ENCODE data around the gene HLA-DOB. TPM values are rescaled to one million over a fixed set of nuclear protein-coding genes. Genes with fewer than 3 reads are reported as not detected.

HLA-DOB gene
- polyA plus RNA-seq, 1 donor from 2014 or later = not detected

DNA sequence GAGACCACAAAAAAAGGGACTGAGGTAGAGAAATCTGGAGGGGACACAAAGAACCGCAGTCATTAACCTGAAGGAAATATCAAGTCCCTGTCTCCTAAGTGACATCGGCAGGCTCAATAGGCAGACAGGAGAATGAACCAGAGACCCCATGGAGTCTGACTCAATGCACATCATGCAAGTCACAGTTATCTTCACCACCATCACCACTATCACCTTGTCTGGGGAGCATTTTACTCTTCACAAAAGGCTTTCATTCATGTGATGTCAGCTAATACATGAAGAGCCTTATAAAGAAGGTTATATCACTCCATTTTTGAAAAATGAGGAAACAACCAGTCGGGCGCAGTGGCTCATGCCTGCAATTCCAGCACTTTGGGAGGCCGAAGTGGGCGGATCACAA, 32.3 kb upstream of the HLA-DOB start:
- no peak overlapping the region for H3K4me3 ChIP-seq (ENCODE audit: low read length)
- no peaks in the 10 kb centered on the region for H3K9me2 ChIP-seq (ENCODE audit: insufficient read depth, low read length)
- H3K79me2 ChIP-seq (replicated peaks; ENCODE audit: insufficient read depth, low read length) = no peaks in the 10 kb centered on the region
- no peaks in the 10 kb centered on the region for H4K20me1 ChIP-seq (ENCODE audit: insufficient read depth)
- H3K9me3 ChIP-seq (ENCODE audit: low read length) = no peaks in the 10 kb centered on the region
- TF ChIP-seq EZH2 (IDR thresholded peaks at IDR 0.05; ENCODE audit: borderline replicate concordance, insufficient read depth, low read length, poor library complexity, severe bottlenecking) (no peak), SMC3 (conservative IDR thresholded peaks at IDR 0.05; ENCODE audit: poor library complexity) (no peak), EP300 (conservative IDR thresholded peaks at IDR 0.05; ENCODE audit: poor library complexity, severe bottlenecking) (no peak), TAF1 (IDR thresholded peaks at IDR 0.05; ENCODE audit: low read depth) (no peak), MXI1 (conservative IDR thresholded peaks at IDR 0.05; ENCODE audit: poor library complexity, severe bottlenecking) (no peak), POLR2AphosphoS5 (IDR thresholded peaks at IDR 0.05) (no peak), RAD21 (conservative IDR thresholded peaks at IDR 0.05) (no peak)
- TF ChIP-seq, protein P1, sequence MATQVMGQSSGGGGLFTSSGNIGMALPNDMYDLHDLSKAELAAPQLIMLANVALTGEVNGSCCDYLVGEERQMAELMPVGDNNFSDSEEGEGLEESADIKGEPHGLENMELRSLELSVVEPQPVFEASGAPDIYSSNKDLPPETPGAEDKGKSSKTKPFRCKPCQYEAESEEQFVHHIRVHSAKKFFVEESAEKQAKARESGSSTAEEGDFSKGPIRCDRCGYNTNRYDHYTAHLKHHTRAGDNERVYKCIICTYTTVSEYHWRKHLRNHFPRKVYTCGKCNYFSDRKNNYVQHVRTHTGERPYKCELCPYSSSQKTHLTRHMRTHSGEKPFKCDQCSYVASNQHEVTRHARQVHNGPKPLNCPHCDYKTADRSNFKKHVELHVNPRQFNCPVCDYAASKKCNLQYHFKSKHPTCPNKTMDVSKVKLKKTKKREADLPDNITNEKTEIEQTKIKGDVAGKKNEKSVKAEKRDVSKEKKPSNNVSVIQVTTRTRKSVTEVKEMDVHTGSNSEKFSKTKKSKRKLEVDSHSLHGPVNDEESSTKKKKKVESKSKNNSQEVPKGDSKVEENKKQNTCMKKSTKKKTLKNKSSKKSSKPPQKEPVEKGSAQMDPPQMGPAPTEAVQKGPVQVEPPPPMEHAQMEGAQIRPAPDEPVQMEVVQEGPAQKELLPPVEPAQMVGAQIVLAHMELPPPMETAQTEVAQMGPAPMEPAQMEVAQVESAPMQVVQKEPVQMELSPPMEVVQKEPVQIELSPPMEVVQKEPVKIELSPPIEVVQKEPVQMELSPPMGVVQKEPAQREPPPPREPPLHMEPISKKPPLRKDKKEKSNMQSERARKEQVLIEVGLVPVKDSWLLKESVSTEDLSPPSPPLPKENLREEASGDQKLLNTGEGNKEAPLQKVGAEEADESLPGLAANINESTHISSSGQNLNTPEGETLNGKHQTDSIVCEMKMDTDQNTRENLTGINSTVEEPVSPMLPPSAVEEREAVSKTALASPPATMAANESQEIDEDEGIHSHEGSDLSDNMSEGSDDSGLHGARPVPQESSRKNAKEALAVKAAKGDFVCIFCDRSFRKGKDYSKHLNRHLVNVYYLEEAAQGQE (IDR thresholded peaks at IDR 0.05; ENCODE audit: borderline replicate concordance) = no peak
- TF ChIP-seq, protein P2, sequence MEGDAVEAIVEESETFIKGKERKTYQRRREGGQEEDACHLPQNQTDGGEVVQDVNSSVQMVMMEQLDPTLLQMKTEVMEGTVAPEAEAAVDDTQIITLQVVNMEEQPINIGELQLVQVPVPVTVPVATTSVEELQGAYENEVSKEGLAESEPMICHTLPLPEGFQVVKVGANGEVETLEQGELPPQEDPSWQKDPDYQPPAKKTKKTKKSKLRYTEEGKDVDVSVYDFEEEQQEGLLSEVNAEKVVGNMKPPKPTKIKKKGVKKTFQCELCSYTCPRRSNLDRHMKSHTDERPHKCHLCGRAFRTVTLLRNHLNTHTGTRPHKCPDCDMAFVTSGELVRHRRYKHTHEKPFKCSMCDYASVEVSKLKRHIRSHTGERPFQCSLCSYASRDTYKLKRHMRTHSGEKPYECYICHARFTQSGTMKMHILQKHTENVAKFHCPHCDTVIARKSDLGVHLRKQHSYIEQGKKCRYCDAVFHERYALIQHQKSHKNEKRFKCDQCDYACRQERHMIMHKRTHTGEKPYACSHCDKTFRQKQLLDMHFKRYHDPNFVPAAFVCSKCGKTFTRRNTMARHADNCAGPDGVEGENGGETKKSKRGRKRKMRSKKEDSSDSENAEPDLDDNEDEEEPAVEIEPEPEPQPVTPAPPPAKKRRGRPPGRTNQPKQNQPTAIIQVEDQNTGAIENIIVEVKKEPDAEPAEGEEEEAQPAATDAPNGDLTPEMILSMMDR (IDR thresholded peaks at IDR 0.05; ENCODE audit: poor library complexity, severe bottlenecking) = no peak
- no peaks in the 10 kb centered on the region for H3F3A ChIP-seq (ENCODE audit: insufficient read depth, low read length, poor library complexity, severe bottlenecking)
- no peak overlapping the region for H3K27ac ChIP-seq (ENCODE audit: low read length)
- no peak overlapping the region for H2AFZ ChIP-seq (ENCODE audit: low read depth, low read length)
- H3K9ac ChIP-seq (ENCODE audit: low read length) = no peak overlapping the region
- H3K27me3 ChIP-seq (ENCODE audit: insufficient read depth, low read depth, low read length) = peaks cover 58% of the 10 kb centered on the region
- no peaks in the 10 kb centered on the region for H3K36me3 ChIP-seq (ENCODE audit: insufficient read depth, low read length)
- no peak overlapping the region for H3K4me2 ChIP-seq (ENCODE audit: low read length)

DNA sequence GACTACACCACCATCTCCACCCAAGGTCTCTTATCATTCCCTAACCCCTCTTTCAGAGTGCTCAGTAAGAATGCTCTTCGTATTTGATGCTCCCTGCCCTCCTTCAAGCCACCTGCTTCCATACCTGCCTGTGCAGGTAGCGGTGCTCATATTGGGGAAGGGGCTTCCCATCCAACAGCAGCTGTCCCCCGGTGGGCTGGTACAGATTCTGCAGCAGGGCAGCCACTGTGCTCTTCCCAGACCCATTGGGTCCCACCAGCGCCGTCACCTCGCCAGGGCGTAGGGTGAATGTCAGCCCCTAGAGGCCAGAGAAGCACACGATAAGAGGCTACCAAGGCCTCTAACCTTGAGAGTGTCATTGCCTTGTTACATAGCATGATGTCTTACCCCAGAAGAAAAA, 31.0 kb upstream of the HLA-DOB start:
- Histone ChIP-seq H3K9me2 (ENCODE audit: insufficient read depth, low read length) (no peaks in the 10 kb centered on the region), H3K36me3 (ENCODE audit: insufficient read depth, low read length) (no peaks in the 10 kb centered on the region), H4K20me1 (ENCODE audit: insufficient read depth) (no peaks in the 10 kb centered on the region), H3K27me3 (ENCODE audit: insufficient read depth, low read depth, low read length) (peaks cover 58% of the 10 kb centered on the region), H3K4me3 (ENCODE audit: low read length) (no peak overlapping the region), H3K79me2 (replicated peaks; ENCODE audit: insufficient read depth, low read length) (no peaks in the 10 kb centered on the region), H3K4me2 (ENCODE audit: low read length) (no peak overlapping the region), H3K9ac (ENCODE audit: low read length) (no peak overlapping the region), H3K27ac (ENCODE audit: low read length) (no peak overlapping the region), H3F3A (ENCODE audit: insufficient read depth, low read length, poor library complexity, severe bottlenecking) (no peaks in the 10 kb centered on the region), H3K9me3 (ENCODE audit: low read length) (no peaks in the 10 kb centered on the region), H2AFZ (ENCODE audit: low read depth, low read length) (no peak overlapping the region)
- no peak for TF ChIP-seq EP300 (conservative IDR thresholded peaks at IDR 0.05; ENCODE audit: poor library complexity, severe bottlenecking)
- TF ChIP-seq TAF1 (IDR thresholded peaks at IDR 0.05; ENCODE audit: low read depth) = no peak

DNA sequence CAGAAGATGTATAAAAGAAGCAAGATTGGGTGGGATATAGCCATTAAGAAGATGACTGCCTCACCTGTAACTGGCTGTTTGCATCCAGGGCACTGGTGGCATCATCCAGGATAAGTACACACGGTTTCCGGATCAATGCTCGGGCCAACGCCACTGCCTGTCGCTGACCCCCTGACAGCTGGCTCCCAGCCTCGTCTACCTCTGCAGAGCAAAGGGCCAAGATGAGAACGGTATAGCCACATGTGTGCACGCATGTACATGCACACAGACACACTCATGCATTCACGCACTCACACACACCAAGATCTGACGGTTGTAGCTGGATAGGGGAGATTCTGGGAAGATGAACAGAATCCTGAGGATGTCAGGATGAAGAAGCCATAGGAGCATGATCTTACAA, 30.2 kb upstream of the HLA-DOB start:
- no peaks in the 10 kb centered on the region for H3K36me3 ChIP-seq (ENCODE audit: insufficient read depth, low read length)
- H3K4me3 ChIP-seq (ENCODE audit: low read length) = no peak overlapping the region
- H4K20me1 ChIP-seq (ENCODE audit: insufficient read depth) = no peaks in the 10 kb centered on the region
- no peak overlapping the region for H3K27ac ChIP-seq (ENCODE audit: low read length)
- H2AFZ ChIP-seq (ENCODE audit: low read depth, low read length) = no peak overlapping the region
- TF ChIP-seq MXI1 (conservative IDR thresholded peaks at IDR 0.05; ENCODE audit: poor library complexity, severe bottlenecking) (no peak), SMC3 (conservative IDR thresholded peaks at IDR 0.05; ENCODE audit: poor library complexity) (no peak)
- TF ChIP-seq, protein P2 (IDR thresholded peaks at IDR 0.05; ENCODE audit: poor library complexity, severe bottlenecking) = no peak
- no peaks in the 10 kb centered on the region for H3K9me3 ChIP-seq (ENCODE audit: low read length)
- no peaks in the 10 kb centered on the region for H3K9me2 ChIP-seq (ENCODE audit: insufficient read depth, low read length)
- H3K27me3 ChIP-seq (ENCODE audit: insufficient read depth, low read depth, low read length) = peaks cover 58% of the 10 kb centered on the region
- no peak overlapping the region for H3K4me2 ChIP-seq (ENCODE audit: low read length)
- H3K79me2 ChIP-seq (replicated peaks; ENCODE audit: insufficient read depth, low read length) = no peaks in the 10 kb centered on the region
- no peak overlapping the region for H3K9ac ChIP-seq (ENCODE audit: low read length)
- no peaks in the 10 kb centered on the region for H3F3A ChIP-seq (ENCODE audit: insufficient read depth, low read length, poor library complexity, severe bottlenecking)

Data from neural cell (in vitro differentiated cells).